SIG-M5 (cell line): ENCODE results near the gene C11orf68.
A peak's percentile ranks its signal among the peaks of the same experiment; 100 is the strongest.
"Not testable (repeated sequence)": the region's sequence is repeated elsewhere in the genome, so short reads cannot be mapped to it uniquely, and the experiment has no call there.

ENCODE experiments used
- DNase-seq: peaks from one replicate; lab custom pipeline; 2025; lab: John Stamatoyannopoulos, UW

C11orf68 gene

DNA sequence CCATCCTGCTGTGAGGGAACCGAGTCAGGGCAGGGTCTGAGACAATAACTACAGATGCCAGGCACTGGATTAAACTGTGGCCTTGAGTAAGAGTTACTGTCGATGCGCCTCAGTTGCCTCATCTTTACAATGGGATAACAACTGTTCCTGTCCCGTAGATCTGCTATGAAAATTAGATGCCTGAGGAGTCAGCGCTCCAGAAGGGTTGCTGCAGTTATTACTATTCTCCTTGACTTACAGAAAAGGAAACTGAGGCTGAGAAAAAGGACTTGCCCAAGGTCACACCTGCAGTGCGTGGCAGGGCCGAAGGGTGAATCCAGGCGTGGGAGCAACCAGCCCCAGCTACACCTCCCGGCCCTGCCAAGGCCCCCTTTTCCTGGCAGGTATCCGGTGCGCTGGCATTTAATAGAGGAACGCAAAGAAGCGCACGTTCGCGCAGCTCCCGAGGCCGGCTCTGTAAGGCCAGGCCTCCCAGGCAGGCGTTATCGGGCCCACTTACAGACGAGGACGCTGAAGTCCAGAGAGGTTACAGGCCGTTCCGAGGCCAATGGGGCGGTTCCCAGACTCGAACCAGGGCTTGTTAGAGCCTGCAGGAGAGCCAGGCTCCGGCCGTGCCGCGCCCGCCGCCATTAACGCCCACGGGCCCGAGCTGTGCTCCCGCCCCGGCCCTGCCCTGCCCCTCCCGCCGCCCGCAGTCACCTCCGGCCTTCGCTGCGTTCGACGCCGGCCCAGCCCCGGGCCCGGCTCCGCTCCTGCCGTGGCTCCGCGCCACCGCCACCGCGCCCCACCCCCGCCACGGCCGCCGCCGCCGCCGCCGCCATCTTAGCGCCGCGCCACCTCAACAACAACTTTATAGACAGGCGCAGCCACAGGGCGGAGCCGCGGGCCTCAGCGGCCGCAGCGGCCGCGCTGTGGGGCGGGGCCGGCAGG is at the start of gene C11orf68:
Gene C11orf68, minus strand, starts transcription at position 852 of the 930 bp plus-strand sequence. Its CDS starts 31 bp downstream, at position 821.
- no peak for DNase-seq

DNA sequence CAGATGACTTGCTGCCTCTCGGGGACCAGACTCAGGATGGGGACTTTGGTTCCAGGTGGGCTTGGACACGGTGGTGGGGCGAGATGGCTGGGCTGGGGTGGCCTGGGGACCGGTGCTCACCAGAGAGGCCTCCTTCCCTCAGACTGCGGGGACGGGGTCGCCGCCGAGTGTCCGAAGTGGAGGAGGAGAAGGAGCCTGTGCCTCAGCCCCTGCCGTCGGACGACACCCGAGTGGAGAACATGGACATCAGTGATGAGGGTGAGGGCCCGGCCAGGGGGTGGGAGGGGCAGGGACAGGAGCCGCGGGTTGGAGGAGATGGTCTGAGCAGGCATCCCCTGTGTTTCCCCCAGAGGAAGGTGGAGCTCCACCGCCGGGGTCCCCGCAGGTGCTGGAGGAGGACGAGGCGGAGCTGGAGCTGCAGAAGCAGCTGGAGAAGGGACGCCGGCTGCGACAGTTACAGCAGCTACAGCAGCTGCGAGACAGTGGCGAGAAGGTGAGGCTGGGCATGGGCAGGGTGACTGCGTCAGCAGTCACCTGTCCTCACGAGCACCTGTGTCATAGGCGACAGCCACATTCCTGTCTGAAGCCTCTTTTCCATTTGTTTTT is 48.6 kb upstream of the C11orf68 start:
- DNase-seq, result no peak

- DNase-seq, result no peak
Measured at GRCh38 chr11:65965986-65966762, 47.3 kb upstream of the C11orf68 start.

- no peak for DNase-seq
Measured at GRCh38 chr11:65964906-65965305, 46.0 kb upstream of the C11orf68 start.

GRCh38 chr11:65962141-65962564 is 43.3 kb upstream of the C11orf68 start:
- DNase-seq, result no peak

GRCh38 chr11:65961267-65962140 is 42.6 kb upstream of the C11orf68 start, which contains the start of gene SART1:
TSS of gene SART1 (plus strand) at chr11:65961734. CDS start at chr11:65961781, 47 bp downstream.
- peak; percentile 91 for DNase-seq

GRCh38 chr11:65960824-65961266 is 42.0 kb upstream of the C11orf68 start:
- DNase-seq, result no peak

GRCh38 chr11:65958774-65959420 is 40.0 kb upstream of the C11orf68 start:
- DNase-seq, result no peak

DNA sequence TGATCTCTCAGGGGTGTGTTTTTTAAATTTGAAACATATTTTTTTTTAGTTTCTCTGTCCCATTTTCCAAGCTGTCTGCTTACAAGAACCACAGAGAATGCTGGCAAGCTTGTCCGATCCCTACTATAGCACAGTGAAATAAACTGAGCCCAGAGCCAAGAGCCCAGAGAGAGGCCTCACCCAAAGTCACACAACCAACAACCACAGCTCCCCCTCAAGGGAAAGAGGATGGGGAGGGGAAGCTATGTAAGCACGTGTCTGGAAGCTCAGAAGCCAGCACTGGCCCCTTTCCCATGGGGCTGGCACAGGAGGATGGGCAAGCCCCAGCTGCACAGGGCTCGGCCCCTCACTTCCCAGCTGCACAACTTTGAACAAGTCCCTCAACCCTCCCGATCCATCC is 39.4 kb upstream of the C11orf68 start:
- no peak for DNase-seq

DNA sequence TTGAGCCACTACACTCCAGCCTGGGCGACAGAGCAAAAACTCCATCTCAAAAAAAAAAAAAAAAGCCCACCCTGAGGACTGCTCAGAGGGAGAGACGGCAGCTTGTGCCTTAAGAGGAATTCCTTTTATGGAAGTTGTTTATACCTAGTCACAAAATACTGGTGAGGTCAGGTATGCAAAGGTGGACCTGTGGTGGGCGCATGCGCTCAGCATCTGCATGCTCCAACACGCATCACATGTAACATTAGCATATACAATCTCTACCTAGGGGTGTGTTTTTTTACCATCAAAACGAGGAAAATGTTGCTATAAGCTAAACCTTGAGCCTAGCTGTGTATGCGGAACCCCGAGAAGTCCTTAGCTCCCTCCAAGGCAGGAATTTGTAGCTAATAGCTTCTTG is 35.9 kb upstream of the C11orf68 start:
- no peak for DNase-seq

DNA sequence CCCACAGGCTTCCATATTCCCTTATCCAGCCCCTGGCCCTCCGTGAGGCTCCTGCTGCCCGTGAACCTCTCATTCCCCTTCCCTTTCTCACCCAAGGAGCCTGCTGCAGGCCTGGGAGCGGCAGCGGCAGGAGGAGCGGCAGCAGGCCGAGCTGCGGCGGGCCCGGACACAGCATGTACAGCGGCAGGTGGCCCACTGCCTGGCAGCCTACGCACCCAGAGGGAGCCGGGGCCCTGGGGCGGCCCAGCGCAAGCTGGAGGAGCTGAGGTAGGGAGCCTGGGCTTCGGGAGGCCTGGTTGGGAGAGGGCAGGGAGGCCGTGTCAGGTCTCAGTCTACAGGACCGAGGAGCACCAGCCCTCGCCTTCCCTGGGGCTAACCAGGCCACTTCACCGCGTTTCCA is 34.6 kb upstream of the C11orf68 start:
- no peak for DNase-seq

GRCh38 chr11:65952052-65952521 is 33.2 kb upstream of the C11orf68 start:
- no peak for DNase-seq

GRCh38 chr11:65951641-65952040 is 32.8 kb upstream of the C11orf68 start:
- DNase-seq, result not testable (repeated sequence)

GRCh38 chr11:65950711-65951110 is 31.8 kb upstream of the C11orf68 start:
- not testable (repeated sequence) for DNase-seq

GRCh38 chr11:65947603-65948125 is 28.8 kb upstream of the C11orf68 start:
- no peak for DNase-seq

DNA sequence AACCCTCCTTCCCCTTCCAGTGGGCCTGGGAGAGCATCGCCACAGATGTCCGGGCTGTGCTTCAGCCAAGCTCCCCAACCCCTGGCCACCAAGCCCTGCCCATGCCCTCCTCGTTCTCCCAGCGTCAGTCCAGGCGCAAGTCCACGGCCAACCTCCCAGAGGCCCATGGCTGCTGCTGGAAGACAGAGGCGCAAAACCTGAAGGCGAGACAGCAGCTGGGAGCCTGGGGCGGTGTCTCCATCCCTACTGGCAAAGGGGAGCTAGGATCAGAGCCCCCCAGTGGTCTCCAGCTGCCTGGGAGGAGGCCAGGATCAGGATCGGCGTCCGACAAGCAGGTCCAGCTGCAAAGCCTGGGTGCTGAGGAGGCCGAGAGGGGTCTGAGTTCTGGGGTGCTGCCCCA is 28.3 kb upstream of the C11orf68 start:
- no peak for DNase-seq

- no peak for DNase-seq
Measured at GRCh38 chr11:65946655-65947054, 27.8 kb upstream of the C11orf68 start.

DNA sequence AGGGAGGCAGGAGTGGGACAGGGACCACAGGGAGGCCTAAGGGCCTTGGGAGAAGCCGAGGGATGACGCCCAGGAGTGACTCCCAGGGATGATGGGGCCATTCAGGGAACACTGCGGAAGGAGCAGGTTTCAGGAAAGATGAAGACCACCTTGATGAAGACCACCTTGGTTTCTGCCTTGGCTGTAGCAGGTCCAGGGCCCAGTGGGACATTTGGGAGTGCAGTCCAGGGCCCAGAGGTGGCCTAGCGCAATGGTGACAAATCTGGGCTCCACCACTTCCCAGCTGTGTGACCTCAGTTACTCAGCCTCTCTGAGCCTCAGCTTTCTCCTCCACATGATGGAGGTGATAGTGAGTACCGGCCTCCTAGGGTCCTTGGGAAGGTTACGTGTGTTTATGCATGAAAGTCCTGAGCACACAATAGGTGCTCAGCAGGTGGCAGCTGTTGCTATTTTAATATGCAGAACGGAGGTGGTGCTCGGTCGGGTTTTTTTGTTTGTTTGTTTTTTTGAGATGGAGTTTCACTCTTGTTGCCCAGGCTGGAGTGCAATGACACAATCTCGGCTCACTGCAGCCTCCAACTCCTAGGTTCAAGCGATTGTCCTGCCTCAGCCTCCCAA is 27.2 kb upstream of the C11orf68 start:
- no peak for DNase-seq

GRCh38 chr11:65945430-65945911 is 26.6 kb upstream of the C11orf68 start, which contains the start of gene TSGA10IP:
TSS of gene TSGA10IP (plus strand) at chr11:65945480. CDS start at chr11:65945676, 196 bp downstream.
- DNase-seq, result no peak

- DNase-seq, result no peak
Measured at GRCh38 chr11:65944767-65945166, 25.9 kb upstream of the C11orf68 start.
